H9 (cell line): ENCODE data around the gene IPP. TPM values are rescaled to one million over a fixed set of nuclear protein-coding genes. Genes with fewer than 3 reads are reported as not detected.

Experiments used
- DNase-seq: peaks from one replicate; pipeline ENCODE4 v3.0.0-alpha.2; 2017
- H2AFZ ChIP-seq: one replicate; pipeline ENCODE4 v1.6.1; 2013; ENCODE audit warnings: mild to moderate bottlenecking, low read length, control low read depth, moderate library complexity
- H2AK5ac ChIP-seq: 2 replicates; pipeline ENCODE4 v1.6.1; 2013; ENCODE audit warnings: low read length, control low read depth, mixed read lengths; ENCODE audit not compliant: insufficient read length
- H2BK120ac ChIP-seq: one replicate; pipeline ENCODE4 v1.6.1; 2013; ENCODE audit warnings: low read depth, mild to moderate bottlenecking, low read length, control low read depth, inconsistent platforms; ENCODE audit not compliant: poor library complexity, severe bottlenecking
- H2BK12ac ChIP-seq: 2 replicates; pipeline ENCODE4 v1.6.1; 2013; ENCODE audit warnings: low read length, control low read depth, mixed read lengths, low read depth; ENCODE audit not compliant: insufficient read length
- H2BK15ac ChIP-seq: 2 replicates; pipeline ENCODE4 v1.6.1; 2013; ENCODE audit warnings: low read depth, low read length, control low read depth
- H2BK20ac ChIP-seq: one replicate; pipeline ENCODE4 v1.6.1; 2013; ENCODE audit warnings: low read depth, mild to moderate bottlenecking, low read length, control low read depth, inconsistent platforms; ENCODE audit not compliant: poor library complexity, severe bottlenecking
- H2BK5ac ChIP-seq: 2 replicates; pipeline ENCODE4 v1.6.1; 2013; ENCODE audit warnings: low read length, control low read depth, mixed read lengths; ENCODE audit not compliant: insufficient read length
- H3K14ac ChIP-seq: 2 replicates; pipeline ENCODE4 v1.6.1; 2013; ENCODE audit warnings: low read length, control low read depth; ENCODE audit not compliant: insufficient read depth
- H3K18ac ChIP-seq: 2 replicates; pipeline ENCODE4 v1.6.1; 2013; ENCODE audit warnings: low read depth, mild to moderate bottlenecking, mixed read lengths, low read length, control low read depth; ENCODE audit not compliant: insufficient read length
- H3K23ac ChIP-seq: 2 replicates; pipeline ENCODE4 v1.6.1; 2013; ENCODE audit warnings: low read length, control low read depth, mixed read lengths, low read depth; ENCODE audit not compliant: insufficient read length
- H3K23me2 ChIP-seq: 2 replicates; pipeline ENCODE4 v1.6.1; 2013; ENCODE audit warnings: low read depth, mild to moderate bottlenecking, mixed read lengths, low read length, control low read depth; ENCODE audit not compliant: insufficient read length, poor library complexity, severe bottlenecking
- H3K27ac ChIP-seq: 2 replicates; pipeline ENCODE4 v1.5.1; 2013; ENCODE audit warnings: low read length, control low read depth, mixed read lengths, low read depth; ENCODE audit not compliant: insufficient read length
- H3K27me3 ChIP-seq: 2 replicates; pipeline ENCODE4 v1.6.1; 2013; ENCODE audit warnings: low read length, control low read depth, inconsistent platforms; ENCODE audit not compliant: insufficient read depth
- H3K4ac ChIP-seq: 2 replicates; pipeline ENCODE4 v1.6.1; 2013; ENCODE audit warnings: low read depth, mild to moderate bottlenecking, control low read depth, inconsistent platforms, low read length, moderate library complexity
- H3K4me1 ChIP-seq: 2 replicates; pipeline ENCODE4 v1.6.1; 2013; ENCODE audit warnings: low read length, control low read depth, inconsistent platforms; ENCODE audit not compliant: insufficient read depth
- H3K4me2 ChIP-seq: 2 replicates; pipeline ENCODE4 v1.6.1; 2013; ENCODE audit warnings: low read length, control low read depth, mixed read lengths; ENCODE audit not compliant: insufficient read length, insufficient read depth
- H3K56ac ChIP-seq: 2 replicates; pipeline ENCODE4 v1.6.1; 2013; ENCODE audit warnings: low read depth, mild to moderate bottlenecking, mixed read lengths, low read length, control low read depth; ENCODE audit not compliant: insufficient read length
- H3K79me1 ChIP-seq: 2 replicates; pipeline ENCODE4 v1.6.1; 2013; ENCODE audit warnings: low read depth, mild to moderate bottlenecking, moderate library complexity, low read length, control low read depth, inconsistent platforms; ENCODE audit not compliant: insufficient read depth, poor library complexity, severe bottlenecking
- H3K79me2 ChIP-seq: 2 replicates; pipeline ENCODE4 v1.6.1; 2013; ENCODE audit warnings: low read length, control low read depth, inconsistent platforms; ENCODE audit not compliant: insufficient read depth
- H3K9ac ChIP-seq: 2 replicates; pipeline ENCODE4 v1.6.1; 2013; ENCODE audit warnings: low read length, control low read depth, mixed read lengths; ENCODE audit not compliant: insufficient read length; ENCODE audit errors: extremely low read depth
- H3K9me3 ChIP-seq: one replicate; pipeline ENCODE4 v1.6.1; 2013; ENCODE audit warnings: low read depth, low read length, inconsistent platforms; ENCODE audit not compliant: control insufficient read depth
- H3T11ph ChIP-seq: one replicate; pipeline ENCODE4 v1.6.1; 2013; ENCODE audit warnings: mild to moderate bottlenecking, low read length, control low read depth, inconsistent platforms
- H4K20me1 ChIP-seq: one replicate; pipeline ENCODE4 v1.6.1; 2013; ENCODE audit not compliant: control insufficient read depth, insufficient read length, insufficient read depth
- H4K5ac ChIP-seq: 2 replicates; pipeline ENCODE4 v1.6.1; 2013; ENCODE audit warnings: low read depth, mild to moderate bottlenecking, mixed read lengths, low read length, control low read depth; ENCODE audit not compliant: insufficient read length
- H4K8ac ChIP-seq: replicated peaks from 2 replicates; pipeline ENCODE4 v1.6.1; 2013; ENCODE audit warnings: low read length, control low read depth, mixed read lengths, low read depth; ENCODE audit not compliant: insufficient read length
- H4K91ac ChIP-seq: 2 replicates; pipeline ENCODE4 v1.6.1; 2013; ENCODE audit warnings: low read depth, mild to moderate bottlenecking, moderate library complexity, mixed read lengths, low read length, control low read depth; ENCODE audit not compliant: insufficient read length
- H3K27ac Mint-ChIP-seq, 3 experiments: 2 replicates in 2 of 3; 3 replicates in 1 of 3; pipeline ENCODE4 v1.8.0; 2020 to 2021; ENCODE audit warnings: mixed read lengths in 3 of 3, mild to moderate bottlenecking in 1 of 3, moderate library complexity in 1 of 3
- H3K27me3 Mint-ChIP-seq: 2 replicates; pipeline ENCODE4 v1.8.0; 2021; ENCODE audit warnings: low read depth, mild to moderate bottlenecking, moderate library complexity, mixed read lengths
- H3K36me3 Mint-ChIP-seq, 3 experiments: 2 replicates in 2 of 3; 3 replicates in 1 of 3; pipeline ENCODE4 v1.8.0; 2020 to 2021; ENCODE audit warnings: low read depth in 3 of 3, mixed read lengths in 3 of 3; ENCODE audit not compliant: insufficient read depth in 1 of 3
- H3K4me1 Mint-ChIP-seq, 2 experiments: 2 replicates each; pipeline ENCODE4 v1.8.0; 2020; ENCODE audit warnings: mixed read lengths in 2 of 2
- H3K4me3 Mint-ChIP-seq, 2 experiments: 2 replicates in 1 of 2; 3 replicates in 1 of 2; pipeline ENCODE4 v1.8.0; 2020 to 2021; ENCODE audit warnings: mild to moderate bottlenecking in 2 of 2, mixed read lengths in 2 of 2, moderate library complexity in 1 of 2
- H3K9me3 Mint-ChIP-seq, 2 experiments: 2 replicates in 1 of 2; 3 replicates in 1 of 2; pipeline ENCODE4 v1.8.0; 2020; ENCODE audit warnings: mild to moderate bottlenecking in 2 of 2, mixed read lengths in 2 of 2, moderate library complexity in 1 of 2
- WGBS: extraction: QIAGEN DNeasy Blood & Tissue Kit; methylation state at CpG from one replicate; pipeline ENCODE4 v1.1.7; 2013; ENCODE audit warnings: missing lambda C conversion rate, low lambda C conversion rate, mixed read lengths; ENCODE audit not compliant: insufficient read length; ENCODE audit errors: extremely low coverage; 5-methylcytosine and 5-hydroxymethylcytosine counted together
- total RNA-seq: library from RNA; stranded (reverse); gene quantifications from 2 replicates; pipeline ENCODE4 v1.2.1, GENCODE V29; 2021
- TF ChIP-seq, protein P1 (sequence below): fragments of 200-600 bp; sonication (generic); conservative IDR thresholded peaks from 3 replicates; pipeline ENCODE4 v1.8.0; 2021; ENCODE audit warnings: antibody characterized with exemption, mild to moderate bottlenecking

The IPP gene
- total RNA-seq, 1 experiment from 2014 or later = 6.3 TPM

DNA sequence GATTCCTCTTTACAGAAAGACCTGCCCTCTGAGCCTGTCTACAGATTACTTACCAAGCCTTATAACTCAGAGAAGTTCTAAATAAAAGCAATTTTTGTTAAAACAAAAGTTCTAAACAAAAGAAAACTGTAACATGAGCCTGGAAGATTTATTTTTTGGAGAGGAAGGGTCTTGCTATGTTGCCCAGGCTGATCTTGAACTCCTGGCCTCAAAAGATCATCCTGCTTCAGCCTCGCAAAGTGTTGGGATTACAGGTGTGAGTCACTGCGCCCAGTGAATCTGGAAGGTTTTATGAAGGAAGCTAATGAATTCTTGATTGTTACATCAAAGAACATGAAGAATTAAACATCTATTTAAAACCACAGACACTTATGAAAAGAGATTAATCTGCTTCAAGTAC lies 91.2 kb downstream of the IPP start:
- Histone ChIP-seq H3K4me2 (no peak overlapping the region), H3K4ac (no peak overlapping the region), H2AK5ac (no peak overlapping the region), H4K20me1 (no peaks in the 10 kb centered on the region), H4K91ac (no peak overlapping the region), H3T11ph (no peak overlapping the region), H2BK12ac (no peak overlapping the region), H3K79me2 (peaks cover 6% of the 10 kb centered on the region; the same call in 1 of the 2 replicates), H4K5ac (no peak overlapping the region), H3K79me1 (peaks cover 5% of the 10 kb centered on the region), H2BK15ac (no peak overlapping the region), H3K27ac (no peak overlapping the region), H3K18ac (no peak overlapping the region), H2BK5ac (no peak overlapping the region), H2AFZ (no peak overlapping the region), H3K9me3 (no peaks in the 10 kb centered on the region), H3K23ac (no peak overlapping the region), H2BK120ac (no peak overlapping the region), H4K8ac (no peak overlapping the region), H3K14ac (no peak overlapping the region), H3K9ac (no peak overlapping the region), H3K4me1 (no peaks in the 10 kb centered on the region), H3K23me2 (no peaks in the 10 kb centered on the region), H2BK20ac (no peak overlapping the region), H3K27me3 (no peaks in the 10 kb centered on the region), H3K56ac (no peak overlapping the region)
- DNase-seq = no peak
- Mint-ChIP-seq H3K4me1 (peaks cover 8% of the 10 kb centered on the region in 2 experiments; a peak in 3 of 4 replicates), H3K36me3 (peaks cover 50 to 70% (median 69%) of the 10 kb centered on the region in 3 experiments), H3K27me3 (no peaks in the 10 kb centered on the region; the same call in 1 of the 2 replicates), H3K27ac (no peak overlapping the region), H3K9me3 (no peaks in the 10 kb centered on the region; a peak in 1 of 5 replicates), H3K4me3 (no peak overlapping the region)
- WGBS = no CpG with 5 or more reads among the region's 2 CpGs
- TF ChIP-seq, protein P1, sequence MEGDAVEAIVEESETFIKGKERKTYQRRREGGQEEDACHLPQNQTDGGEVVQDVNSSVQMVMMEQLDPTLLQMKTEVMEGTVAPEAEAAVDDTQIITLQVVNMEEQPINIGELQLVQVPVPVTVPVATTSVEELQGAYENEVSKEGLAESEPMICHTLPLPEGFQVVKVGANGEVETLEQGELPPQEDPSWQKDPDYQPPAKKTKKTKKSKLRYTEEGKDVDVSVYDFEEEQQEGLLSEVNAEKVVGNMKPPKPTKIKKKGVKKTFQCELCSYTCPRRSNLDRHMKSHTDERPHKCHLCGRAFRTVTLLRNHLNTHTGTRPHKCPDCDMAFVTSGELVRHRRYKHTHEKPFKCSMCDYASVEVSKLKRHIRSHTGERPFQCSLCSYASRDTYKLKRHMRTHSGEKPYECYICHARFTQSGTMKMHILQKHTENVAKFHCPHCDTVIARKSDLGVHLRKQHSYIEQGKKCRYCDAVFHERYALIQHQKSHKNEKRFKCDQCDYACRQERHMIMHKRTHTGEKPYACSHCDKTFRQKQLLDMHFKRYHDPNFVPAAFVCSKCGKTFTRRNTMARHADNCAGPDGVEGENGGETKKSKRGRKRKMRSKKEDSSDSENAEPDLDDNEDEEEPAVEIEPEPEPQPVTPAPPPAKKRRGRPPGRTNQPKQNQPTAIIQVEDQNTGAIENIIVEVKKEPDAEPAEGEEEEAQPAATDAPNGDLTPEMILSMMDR = no peak
